Putamen (tissue), 1 donor: Measurements from ENCODE around the gene RGS6.

ENCODE experiments used
- DNase-seq: peaks from one replicate; pipeline ENCODE4 v3.0.0-alpha.2; 2016; ENCODE audit warnings: low spot score

RGS6 gene

DNA sequence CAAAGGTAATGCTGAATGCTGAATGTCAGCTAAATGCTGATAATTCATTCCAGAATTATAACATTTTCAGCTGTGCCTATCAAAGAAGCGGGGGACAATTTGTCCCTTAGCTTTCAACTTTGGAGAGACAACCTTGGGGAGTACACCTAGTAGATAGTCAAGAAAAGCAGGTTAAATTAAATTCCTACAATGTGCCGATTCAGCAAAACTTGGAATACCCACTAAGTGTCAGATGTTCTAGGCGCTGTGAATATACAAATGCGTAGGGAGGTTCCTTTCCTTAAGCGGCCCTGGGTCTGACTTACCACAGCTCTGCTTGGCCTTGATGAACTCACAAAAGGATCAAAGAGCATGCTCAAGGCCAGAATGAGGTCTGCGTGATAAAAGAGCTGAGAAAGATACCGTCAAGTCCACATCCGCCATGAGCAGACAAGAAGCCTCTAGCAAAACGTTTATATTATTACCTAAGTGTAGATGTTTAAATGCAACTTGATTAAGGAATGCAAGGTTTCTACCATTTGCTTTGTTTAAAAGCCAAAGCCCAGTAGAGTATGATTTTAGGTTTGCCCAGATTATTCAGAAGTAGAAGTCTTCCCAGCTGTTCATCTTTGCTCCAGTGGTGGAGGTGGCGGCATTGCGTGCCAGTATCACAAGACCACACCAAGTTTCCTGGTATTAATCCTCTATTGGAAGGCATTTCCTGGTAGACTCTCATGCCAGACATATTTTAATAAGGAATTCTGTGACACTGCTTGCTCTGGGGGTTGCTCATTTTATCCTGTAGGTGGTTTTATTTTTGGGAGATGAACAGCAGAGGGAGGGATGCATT, 593.1 kb downstream of the RGS6 start:
- DNase-seq: no peak

DNA sequence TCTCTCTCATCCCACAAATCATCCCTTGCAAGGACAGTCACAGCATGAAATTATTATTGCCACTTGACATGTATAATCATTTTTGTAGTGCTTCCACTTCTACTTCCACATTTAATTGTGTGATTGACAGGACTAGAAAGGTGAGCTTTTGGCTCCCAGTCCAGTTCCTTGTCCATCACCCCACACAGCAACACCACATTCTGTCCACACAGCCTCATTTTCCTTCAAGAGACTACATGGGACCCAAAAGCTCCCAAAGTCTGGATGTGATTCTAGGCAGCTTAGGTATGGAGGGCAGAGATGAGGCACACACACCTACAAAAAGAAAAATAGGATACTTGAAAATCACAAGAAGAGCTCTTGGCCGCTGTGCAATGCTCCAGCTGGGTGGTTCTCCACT, 595.4 kb downstream of the RGS6 start:
- no peak for DNase-seq

DNA sequence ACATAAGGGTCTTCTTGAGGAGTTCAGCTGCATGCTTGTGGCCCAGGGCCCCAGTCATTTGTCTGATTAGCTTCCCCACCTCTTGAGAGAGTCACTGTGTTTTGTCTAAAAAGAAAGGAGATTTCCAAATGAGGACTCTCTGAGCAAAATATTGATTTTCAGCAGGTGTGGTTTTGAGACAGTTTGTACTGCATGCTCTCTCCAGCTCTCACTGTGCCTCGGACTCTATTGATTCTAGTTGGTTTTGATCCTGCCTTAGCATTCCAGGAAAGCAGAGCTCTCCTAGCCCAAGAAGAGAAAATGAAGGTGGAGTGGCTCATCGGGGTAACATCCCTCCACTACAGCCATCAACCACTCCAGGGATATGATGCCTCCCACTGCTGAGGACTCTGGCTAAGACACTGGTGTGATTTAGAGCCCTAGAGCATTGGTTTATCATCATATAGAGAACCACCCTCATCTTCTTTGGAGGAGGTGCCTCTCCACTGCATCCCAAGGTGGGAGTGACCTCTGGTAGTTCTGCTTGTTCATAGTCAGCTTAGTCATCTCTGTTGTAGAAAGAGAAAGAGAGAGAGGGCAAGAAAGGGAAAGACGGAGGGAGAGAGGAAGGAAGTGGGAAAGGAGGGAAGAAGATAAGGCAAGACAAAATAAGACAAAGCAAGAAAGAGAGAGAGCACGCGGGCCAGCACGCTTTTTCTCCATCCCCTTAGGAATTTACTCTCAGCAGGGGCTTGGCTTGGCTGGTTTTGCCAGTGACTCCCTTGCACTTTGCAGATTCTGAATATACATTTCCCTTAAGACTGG, 596.0 kb downstream of the RGS6 start:
- DNase-seq: no peak

DNA sequence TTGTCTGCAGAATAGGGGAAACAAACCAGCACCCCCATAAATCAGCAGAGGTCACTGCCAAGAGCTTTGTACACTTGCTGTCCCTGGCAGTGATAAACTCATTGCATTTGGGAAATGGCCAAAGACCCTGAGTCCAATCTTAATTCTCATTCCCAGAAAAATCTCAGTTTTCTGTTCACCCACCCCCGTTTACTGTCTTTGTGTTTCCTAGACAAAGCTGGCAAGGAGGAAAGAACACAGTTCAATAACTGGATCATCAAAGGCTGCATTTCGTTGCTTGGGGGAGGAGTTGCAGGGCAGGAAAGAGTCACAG, 596.6 kb downstream of the RGS6 start:
- no peak for DNase-seq

DNA sequence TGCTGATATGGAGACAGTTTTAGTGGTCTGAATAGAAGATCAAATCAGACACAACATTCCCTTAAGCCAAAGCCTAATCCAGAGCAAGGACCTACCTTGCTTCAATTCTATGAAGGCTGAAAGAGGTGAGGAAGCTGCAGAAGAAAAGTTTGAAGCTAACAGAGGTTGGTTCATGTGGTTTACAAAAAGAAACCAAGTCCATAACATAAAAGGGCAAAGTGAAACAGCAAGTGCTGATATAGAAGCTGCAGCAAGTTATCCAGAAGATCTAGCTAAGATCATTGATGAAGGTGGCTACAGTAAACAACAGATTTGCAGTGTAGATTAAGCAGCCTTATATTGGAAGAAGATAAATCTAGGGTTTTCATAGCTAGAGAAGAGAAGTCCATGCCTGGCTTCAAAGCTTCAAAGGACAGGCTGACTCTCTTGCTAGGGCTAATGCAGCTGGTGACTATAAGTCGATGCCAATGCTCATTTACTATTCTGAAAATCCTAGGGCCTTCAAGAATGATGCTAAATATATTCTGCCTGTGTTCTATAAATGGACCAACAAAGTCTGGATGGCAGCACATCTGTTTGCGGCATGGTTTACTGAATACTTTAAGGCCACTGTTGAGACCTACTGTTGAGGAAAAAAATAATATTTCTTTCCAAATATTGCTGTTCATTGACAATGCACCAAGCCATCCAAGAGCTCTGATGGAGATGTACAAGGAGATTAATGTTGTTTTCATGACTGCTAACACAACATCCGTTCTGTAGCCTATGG, 600.6 kb downstream of the RGS6 start:
- DNase-seq: no peak

DNA sequence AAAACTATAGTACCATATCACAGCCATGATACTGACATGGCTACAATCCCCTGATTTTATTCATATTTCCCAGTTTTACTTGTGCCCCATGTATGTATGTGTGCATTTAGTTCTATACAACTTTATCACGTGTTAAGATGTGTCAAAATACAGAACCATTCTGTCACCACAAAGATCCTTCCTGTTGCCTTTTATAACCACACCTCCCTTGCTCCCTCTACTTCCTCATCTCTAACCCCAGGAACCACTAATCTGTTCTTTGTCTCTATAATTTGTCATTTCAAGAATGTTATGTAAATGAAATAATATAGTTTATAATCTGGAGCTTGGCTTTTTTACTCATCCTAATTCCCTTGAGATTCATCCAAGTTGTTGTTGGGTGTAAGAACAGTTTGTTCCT, 603.3 kb downstream of the RGS6 start:
- no peak for DNase-seq

DNA sequence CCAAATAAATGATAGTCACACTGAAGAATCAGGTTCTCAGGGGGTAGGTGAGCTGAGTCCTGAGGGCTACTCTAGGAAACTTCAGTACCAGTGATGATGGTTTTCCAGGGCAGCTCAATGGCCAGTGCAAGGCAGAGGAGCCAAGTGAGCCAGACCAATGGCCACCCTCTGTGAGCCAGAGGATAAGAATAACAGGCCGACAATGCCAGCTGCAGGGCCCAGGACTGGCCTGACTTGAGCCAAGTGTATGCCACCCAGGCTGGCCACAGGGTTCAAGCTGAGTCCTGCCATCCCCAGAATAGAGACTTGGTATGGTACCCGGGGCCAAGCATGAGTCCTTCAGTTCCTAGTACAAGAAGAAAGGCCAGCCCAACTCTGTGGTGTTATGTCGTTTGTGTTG, 606.2 kb downstream of the RGS6 start:
- DNase-seq: no peak

DNA sequence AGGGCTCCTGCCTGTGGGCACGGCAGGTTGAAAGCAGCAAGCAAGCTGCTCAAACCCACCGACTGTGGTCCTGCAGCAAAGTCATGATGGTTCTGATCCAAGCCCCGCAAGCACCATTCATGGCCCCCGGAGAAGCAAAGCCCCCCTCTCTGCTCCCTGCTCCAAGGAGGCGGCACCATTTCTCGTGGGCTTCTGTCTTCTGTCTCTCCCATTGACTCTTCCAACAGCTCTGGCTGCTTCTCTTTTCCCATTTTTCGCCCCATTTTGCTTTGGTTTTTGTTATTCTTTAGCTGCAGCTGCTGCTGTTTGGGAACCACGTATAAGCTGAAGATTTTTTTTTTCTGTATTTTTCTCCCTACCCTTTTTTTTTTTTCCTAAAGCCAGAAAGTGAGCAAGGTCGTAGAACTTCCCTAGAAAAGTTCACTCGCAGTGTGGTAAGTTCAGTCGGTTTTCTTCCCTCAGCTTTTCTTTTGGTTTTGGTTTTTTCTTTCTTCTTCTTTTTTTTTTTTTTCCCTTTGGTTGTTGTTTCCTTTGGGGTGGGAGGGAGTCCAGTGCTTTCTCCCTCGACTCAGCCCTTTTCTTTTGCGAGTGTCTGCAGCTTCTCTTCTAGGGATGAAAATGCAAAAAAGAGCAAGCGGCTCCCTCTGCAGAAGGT, 607.6 kb downstream of the RGS6 start:
- no peak for DNase-seq

DNA sequence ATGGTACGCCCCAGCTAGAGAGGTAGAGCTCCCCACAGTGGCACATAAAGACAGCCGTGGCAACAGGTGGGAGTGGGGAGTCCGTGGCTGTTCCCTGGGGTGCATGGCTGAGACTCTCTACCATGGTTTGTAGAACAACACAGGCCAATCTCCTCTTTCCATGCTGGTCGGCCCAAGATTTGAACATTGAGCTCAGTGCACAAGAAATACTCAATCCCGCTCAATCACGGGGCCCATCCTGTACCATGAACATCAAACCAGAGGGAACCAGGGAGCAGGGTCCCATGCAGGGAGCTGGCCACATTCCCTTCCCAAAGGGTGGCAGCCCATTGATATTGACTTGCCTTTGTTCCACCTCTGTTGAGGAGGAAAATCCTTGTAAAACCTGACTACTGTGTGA, 608.6 kb downstream of the RGS6 start:
- DNase-seq: no peak

DNA sequence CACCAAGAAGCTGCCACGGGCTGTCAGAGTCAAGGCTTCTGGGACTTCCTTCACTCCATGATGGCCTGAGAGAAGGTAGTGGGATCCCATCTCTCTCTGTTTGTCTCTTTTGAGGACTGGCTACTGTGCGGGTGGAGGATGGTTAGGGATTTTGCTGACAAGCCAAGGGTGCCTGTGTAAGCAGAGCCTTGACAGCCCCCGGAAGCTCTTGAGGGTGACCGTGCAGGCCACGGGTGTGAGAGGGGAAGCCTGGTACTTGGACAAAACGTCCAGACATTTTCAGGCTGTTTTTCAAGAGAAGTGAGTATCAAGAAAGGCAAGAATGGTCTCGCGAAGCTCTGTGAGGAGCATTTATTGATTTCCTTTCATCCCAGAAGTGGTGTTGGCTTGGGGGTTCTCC, 609.3 kb downstream of the RGS6 start:
- no peak for DNase-seq

DNA sequence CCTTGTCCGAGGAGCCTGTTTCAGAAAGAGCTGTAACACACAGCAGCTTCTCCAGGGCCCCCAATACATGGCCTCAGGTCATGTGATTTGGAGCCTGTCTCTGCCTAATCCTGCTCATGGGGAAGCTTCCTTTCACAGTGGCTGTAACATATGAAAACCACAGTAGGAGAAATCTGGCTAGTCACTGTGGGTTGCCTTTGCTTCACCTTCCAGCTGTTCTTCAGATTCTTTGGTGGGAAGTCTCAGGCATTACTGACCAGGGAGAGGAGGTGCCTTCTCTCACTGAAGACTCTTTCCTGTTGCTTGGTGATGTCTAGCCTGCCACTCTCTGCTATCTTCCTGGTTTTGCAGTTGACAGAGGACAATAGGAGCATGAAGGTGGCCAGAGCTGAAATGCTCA, 611.1 kb downstream of the RGS6 start:
- DNase-seq: no peak

DNA sequence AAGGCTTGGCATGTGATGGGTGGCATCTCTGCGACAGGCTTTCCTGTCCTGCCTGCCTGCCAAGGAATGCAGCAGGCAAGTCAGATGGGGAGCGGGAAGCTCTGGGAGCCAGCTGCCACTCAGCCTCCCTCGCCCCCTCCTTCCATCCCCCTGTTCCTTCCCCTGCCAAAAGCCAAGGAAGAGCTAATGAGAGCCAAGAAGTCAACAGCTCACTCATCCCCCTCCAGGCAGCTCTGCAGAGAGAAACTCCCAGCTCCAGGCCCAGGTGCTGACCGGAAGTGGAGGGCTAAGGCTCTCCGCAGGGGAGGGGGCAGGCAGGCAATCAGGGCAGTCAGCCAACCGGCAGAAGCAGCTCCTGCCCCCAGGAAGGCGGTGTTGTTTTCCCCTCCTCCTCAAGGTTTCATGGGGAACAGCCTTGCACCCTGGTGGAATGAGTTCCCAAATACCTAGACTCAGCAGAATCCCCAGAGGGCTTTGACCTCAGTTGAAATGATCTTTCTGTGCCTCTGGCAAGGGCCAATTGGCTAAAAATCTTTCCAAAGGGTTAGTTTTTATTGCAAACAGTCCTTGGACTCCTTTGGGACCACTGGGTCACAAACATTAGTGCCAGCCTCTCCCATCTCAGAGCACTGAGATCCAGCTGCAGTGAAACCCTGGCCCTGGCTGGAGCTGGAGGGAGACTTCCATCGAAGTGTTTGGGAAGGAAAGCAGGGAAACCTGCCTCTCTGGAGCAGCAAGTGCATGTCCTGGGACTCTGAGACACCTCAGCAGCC, 612.6 kb downstream of the RGS6 start:
- DNase-seq: no peak

DNA sequence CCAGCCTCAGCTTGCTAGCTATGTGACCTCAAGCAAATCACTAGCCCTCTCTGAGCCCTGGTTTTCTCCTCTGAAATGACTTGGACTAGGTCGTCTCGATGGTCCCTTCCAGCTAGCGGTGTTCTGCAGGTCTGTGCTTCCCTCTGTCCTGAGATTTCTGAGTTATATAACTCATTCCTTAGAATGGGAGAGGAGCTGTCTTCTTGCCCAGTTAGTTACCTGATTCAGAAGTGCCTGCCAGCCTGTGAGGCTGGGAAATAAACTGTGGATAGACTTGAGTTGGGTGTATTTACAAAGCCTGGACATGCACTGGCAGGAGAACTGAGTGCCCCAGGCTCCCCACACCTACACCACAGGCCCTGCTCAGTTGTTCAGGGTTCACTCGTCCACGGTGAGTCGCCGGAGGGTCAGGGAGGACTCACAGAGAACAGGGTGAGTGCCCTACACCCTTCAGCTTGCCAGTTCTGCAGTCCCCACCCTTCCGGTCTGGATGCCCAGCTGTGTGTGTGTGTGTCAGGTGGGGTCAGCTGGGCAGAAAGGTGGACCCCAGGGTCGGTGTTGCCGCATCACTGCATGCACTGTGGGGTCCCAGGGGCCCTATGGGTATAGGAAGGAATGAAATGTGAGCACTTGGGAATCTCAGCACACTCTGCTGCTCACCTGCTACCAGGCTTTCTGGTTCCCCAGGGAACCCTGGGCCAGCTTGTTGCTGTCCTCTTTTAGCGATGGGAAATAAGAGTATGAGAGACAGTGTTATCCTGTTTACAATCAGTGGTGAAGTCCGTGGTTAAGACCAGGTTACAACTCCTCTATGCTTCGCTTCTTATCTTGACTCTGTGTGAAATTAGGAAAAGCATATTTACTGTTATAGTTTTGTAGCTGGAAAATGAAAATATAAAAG, 613.4 kb downstream of the RGS6 start:
- DNase-seq: no peak

DNA sequence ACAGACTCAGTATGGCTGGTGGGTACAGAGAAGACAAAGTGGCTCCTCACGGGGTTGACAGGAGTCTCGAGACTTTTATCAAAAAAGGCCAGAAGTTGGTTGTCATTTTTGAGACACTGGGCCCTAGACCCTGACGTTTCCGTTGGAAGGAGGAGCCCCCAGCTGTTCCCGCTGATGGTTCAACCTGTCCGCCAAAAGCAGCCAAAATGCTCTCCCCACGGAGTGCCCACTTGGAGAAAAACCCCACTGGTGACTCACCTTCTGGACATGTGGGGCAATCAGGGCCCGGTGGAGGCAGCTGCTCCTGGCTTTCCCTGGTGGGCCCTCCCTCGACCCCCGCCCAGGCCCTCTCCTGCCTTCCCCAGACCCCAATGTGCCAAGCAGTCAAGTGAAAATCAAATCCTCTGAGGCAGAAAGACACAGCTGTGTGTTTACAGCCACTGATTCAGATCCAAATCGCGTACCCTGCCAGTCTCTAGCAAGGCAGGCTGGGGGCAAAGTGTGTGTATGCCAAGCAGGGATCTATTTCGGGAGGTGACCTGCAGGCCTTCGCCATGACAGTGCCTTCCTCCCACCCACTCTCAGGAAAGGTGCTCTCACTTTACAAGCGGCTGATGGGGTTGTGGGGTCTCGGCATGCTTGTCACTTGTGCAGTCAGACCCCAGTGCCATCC, 614.3 kb downstream of the RGS6 start:
- no peak for DNase-seq

DNA sequence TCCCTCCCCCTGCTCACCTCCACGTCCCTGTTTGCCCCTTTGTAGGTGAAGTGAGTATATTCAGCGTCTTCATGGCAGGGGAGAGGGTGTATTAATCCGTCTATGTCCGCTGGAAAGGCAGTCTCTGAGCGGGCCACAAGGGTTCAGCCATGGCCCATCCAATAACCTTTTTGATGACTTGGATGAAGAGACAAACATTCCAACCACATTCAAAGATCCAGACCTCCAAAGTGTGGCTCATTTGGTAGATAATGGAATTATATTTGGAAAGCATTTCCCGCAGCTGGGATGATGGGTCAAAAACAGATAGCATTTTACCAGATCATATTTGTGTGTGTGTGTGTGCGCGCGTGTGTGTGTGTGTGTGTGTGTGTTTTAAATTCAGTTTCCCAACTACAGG, 615.8 kb downstream of the RGS6 start:
- no peak for DNase-seq

DNA sequence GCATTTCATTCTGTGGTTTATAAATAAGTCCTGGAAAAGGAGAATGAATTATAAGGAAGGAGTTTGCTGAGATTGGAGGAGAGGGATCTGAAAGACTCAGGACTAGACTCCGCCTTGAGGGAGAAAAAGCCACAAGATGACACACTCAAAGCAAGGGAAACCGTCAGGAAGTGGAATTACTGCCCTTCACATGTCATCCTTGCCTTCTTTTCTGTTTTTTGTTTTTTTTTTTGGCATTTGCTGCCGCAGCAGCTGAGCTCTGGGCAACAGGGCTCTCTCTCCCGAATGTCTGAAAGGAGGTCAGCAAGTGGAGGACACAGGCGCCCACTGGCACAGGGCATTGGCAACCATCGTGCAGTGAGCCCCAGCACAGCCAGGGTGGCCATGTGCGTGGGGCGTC, 616.8 kb downstream of the RGS6 start:
- no peak for DNase-seq

DNA sequence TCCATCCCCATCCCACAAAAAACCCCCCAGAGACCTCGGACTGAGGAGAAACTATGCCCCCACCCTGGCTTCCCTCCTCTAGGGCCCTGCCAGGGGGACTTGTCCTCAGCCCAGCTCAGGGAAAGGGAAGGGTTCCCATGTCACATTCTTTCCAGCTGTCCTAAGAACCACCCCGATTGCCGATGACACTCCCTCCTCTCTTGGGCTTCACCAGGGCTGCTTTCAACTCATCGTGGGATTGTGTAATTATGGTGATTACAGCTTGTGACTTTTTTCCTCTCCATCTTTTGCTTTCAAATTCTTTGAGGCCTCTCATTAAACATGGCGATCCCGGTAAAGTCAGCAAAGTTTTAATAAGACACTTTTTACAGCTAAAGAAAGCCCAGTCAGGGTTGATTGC, 617.6 kb downstream of the RGS6 start:
- DNase-seq: no peak

DNA sequence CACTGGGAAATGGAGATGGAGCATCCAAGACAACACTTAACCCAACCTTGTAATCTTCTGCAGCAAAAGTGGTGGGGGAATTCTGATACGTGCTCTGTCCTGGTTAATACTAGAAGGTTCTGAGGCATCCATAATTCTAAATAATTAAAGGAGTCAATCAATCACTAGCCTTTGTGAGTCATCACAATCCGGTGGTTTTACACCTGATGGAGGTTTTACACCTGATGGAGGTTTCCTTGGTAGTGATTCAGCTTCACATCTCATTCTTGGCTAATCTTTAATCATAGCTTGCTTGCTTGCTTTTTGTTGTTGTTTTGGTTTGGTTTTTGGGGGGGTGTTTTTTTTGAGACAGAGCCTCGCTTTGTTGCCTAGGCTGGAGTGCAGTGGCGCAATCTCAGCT, 618.3 kb downstream of the RGS6 start:
- no peak for DNase-seq

DNA sequence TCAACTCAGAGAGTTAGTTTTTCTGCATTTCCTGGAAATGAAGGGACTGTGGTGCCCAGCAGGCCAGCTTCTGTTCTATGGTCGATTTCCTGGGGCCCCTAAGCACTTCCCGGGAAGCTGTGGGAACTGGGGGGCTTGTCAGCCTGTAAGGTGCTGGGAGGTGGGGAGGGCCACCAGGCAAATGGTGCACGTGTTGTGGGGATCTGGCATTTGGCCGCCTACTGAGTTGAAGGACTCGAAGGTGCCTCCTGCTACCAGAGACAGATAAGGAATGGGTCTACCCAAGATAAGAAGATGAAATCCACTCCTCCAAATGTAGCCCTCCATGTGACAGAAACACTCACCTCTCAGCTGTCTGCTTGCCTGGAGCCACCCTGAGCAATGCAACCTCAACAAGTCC, 620.0 kb downstream of the RGS6 start:
- DNase-seq: no peak

DNA sequence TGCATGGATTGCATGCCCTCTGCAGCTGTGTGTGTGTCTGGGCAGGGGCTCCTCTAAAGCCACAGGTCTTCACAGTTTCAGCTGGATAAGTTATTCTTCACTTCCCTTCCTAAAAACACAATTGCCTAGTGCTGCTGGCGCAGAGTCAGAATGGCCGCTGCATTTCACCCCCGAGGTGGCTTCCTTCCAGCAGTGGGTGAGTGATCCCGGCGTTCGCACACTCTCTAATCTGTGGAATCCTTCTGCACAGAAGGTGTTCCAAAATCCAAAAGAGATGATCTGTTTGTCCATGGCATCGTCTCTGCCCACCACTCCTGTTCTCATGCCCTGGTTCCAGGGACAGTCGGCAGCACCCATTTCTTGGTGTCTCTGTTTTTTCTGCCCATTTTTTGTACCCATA, 620.9 kb downstream of the RGS6 start:
- no peak for DNase-seq
